HEK293 (cell line): ENCODE measurements around the gene MKI67.

Experiments
- CTCF ChIA-PET: fragments of 350-600 bp; formaldehyde crosslinking; extraction: SDS; loops from one replicate; lab custom pipeline; 2021; ENCODE audit warnings: antibody characterized with exemption; lab: Yijun Ruan, JAX
- POLR2A ChIA-PET: fragments of 300-600 bp; formaldehyde crosslinking; extraction: SDS; loops from one replicate; lab custom pipeline; 2020; ENCODE audit warnings: antibody characterized with exemption, inconsistent platforms; lab: Yijun Ruan, JAX
- H3K27ac ChIP-seq: fragments of 200-500 bp; sonication (Bioruptor generic); 2 replicates; pipeline ENCODE4 v1.5.1; 2014; ENCODE audit warnings: low read depth, low read length, control low read depth, inconsistent platforms; ENCODE audit errors: extremely low read depth
- H3K36me3 ChIP-seq, 2 experiments: fragments of 200-500 bp in 1 of 2; sonication (Bioruptor generic) in 1 of 2; 1 replicate in 1 of 2; 2 replicates in 1 of 2; pipeline ENCODE4 v1.5.1; 2014 to 2017; ENCODE audit warnings: inconsistent platforms in 2 of 2, low read length in 2 of 2; ENCODE audit not compliant: control insufficient read depth in 2 of 2, insufficient read depth in 1 of 2
- H3K4me1 ChIP-seq: fragments of 200-500 bp; sonication (Bioruptor generic); 2 replicates; pipeline ENCODE4 v1.5.1; 2014; ENCODE audit warnings: mild to moderate bottlenecking, low read length, inconsistent platforms; ENCODE audit not compliant: control insufficient read depth, insufficient read depth
- H3K4me3 ChIP-seq: 2 replicates; pipeline ENCODE4 v1.5.1; 2011; ENCODE audit warnings: low read depth, mild to moderate bottlenecking, control low read depth, low read length, moderate library complexity
- H3K9me3 ChIP-seq: fragments of 200-500 bp; sonication (Bioruptor generic); 2 replicates; pipeline ENCODE4 v1.5.1; 2014; ENCODE audit warnings: low read depth, low read length, inconsistent platforms; ENCODE audit not compliant: control insufficient read depth, insufficient read depth
- KLF8 ChIP-seq: fragments of 450-650 bp; formaldehyde crosslinking; IDR thresholded peaks from 2 replicates; pipeline ENCODE4 v1.5.1; 2016; ENCODE audit warnings: missing biosample characterization, missing genetic modification characterization
- OSR2 ChIP-seq: fragments of 450-650 bp; formaldehyde crosslinking; IDR thresholded peaks from 2 replicates; pipeline ENCODE4 v1.5.1; 2016; ENCODE audit warnings: missing biosample characterization, missing genetic modification characterization
- ZBTB17 ChIP-seq: fragments of 450-650 bp; formaldehyde crosslinking; IDR thresholded peaks from 2 replicates; pipeline ENCODE4 v1.5.1; 2016; ENCODE audit warnings: missing biosample characterization, missing genetic modification characterization
- ZBTB21 ChIP-seq: fragments of 450-650 bp; formaldehyde crosslinking; IDR thresholded peaks from 2 replicates; pipeline ENCODE4 v1.5.1; 2017; ENCODE audit warnings: missing biosample characterization, missing genetic modification characterization
- ZBTB48 ChIP-seq: fragments of 450-650 bp; formaldehyde crosslinking; IDR thresholded peaks from 2 replicates; pipeline ENCODE4 v1.5.1; 2016; ENCODE audit warnings: missing biosample characterization, missing genetic modification characterization
- ZBTB7A ChIP-seq: fragments of 450-650 bp; formaldehyde crosslinking; IDR thresholded peaks from 2 replicates; pipeline ENCODE4 v1.5.1; 2016; ENCODE audit warnings: low read depth, missing biosample characterization, missing genetic modification characterization
- ZNF2 ChIP-seq: fragments of 450-650 bp; formaldehyde crosslinking; IDR thresholded peaks from 2 replicates; pipeline ENCODE4 v1.5.1; 2016; ENCODE audit warnings: missing biosample characterization, missing genetic modification characterization
- ZNF223 ChIP-seq: fragments of 450-650 bp; formaldehyde crosslinking; IDR thresholded peaks from 2 replicates; pipeline ENCODE4 v1.5.1; 2016; ENCODE audit warnings: missing biosample characterization, missing genetic modification characterization
- ZNF24 ChIP-seq: fragments of 450-650 bp; formaldehyde crosslinking; IDR thresholded peaks from 2 replicates; pipeline ENCODE4 v1.5.1; 2016; ENCODE audit warnings: missing biosample characterization, missing genetic modification characterization
- ZNF335 ChIP-seq: fragments of 450-650 bp; formaldehyde crosslinking; conservative IDR thresholded peaks from 2 replicates; pipeline ENCODE4 v1.5.1; 2016; ENCODE audit warnings: missing biosample characterization, missing genetic modification characterization
- ZNF391 ChIP-seq: fragments of 450-650 bp; formaldehyde crosslinking; IDR thresholded peaks from 2 replicates; pipeline ENCODE4 v1.5.1; 2016; ENCODE audit warnings: low read depth, missing biosample characterization, missing genetic modification characterization, borderline replicate concordance
- ZNF544 ChIP-seq: fragments of 450-650 bp; formaldehyde crosslinking; IDR thresholded peaks from 2 replicates; pipeline ENCODE4 v1.5.0; 2017; ENCODE audit warnings: missing biosample characterization, missing genetic modification characterization
- ZNF555 ChIP-seq: fragments of 450-650 bp; formaldehyde crosslinking; conservative IDR thresholded peaks from 2 replicates; pipeline ENCODE4 v1.5.1; 2017; ENCODE audit warnings: missing biosample characterization, mild to moderate bottlenecking, missing genetic modification characterization, inconsistent platforms
- ZNF621 ChIP-seq: fragments of 450-650 bp; formaldehyde crosslinking; IDR thresholded peaks from 2 replicates; pipeline ENCODE4 v1.5.1; 2017; ENCODE audit warnings: missing biosample characterization, missing genetic modification characterization
- ZNF629 ChIP-seq: fragments of 450-650 bp; formaldehyde crosslinking; IDR thresholded peaks from 2 replicates; pipeline ENCODE4 v1.5.1; 2017; ENCODE audit warnings: missing biosample characterization, missing genetic modification characterization
- ZNF701 ChIP-seq: fragments of 450-650 bp; formaldehyde crosslinking; IDR thresholded peaks from 2 replicates; pipeline ENCODE4 v1.5.1; 2016; ENCODE audit warnings: missing biosample characterization, missing genetic modification characterization
- ZNF837 ChIP-seq: fragments of 450-650 bp; formaldehyde crosslinking; IDR thresholded peaks from 2 replicates; pipeline ENCODE4 v1.5.1; 2016; ENCODE audit warnings: missing biosample characterization, missing genetic modification characterization
- TF ChIP-seq, protein P1 (sequence below): fragments of 450-650 bp; formaldehyde crosslinking; IDR thresholded peaks from 2 replicates; pipeline ENCODE4 v1.5.1; 2016; ENCODE audit warnings: missing biosample characterization, missing genetic modification characterization, borderline replicate concordance
- TF ChIP-seq, protein P2 (sequence below): fragments of 450-650 bp; formaldehyde crosslinking; IDR thresholded peaks from 2 replicates; pipeline ENCODE4 v1.5.1; 2016; ENCODE audit warnings: missing biosample characterization, missing genetic modification characterization
- TF ChIP-seq, protein P3 (sequence below): fragments of 450-650 bp; formaldehyde crosslinking; IDR thresholded peaks from 2 replicates; pipeline ENCODE4 v1.5.1; 2016; ENCODE audit warnings: missing biosample characterization, missing genetic modification characterization
- TF ChIP-seq, protein P4 (sequence below): fragments of 450-650 bp; formaldehyde crosslinking; IDR thresholded peaks from 2 replicates; pipeline ENCODE4 v1.5.1; 2016; ENCODE audit warnings: missing biosample characterization, missing genetic modification characterization, low read depth

The MKI67 gene

DNA sequence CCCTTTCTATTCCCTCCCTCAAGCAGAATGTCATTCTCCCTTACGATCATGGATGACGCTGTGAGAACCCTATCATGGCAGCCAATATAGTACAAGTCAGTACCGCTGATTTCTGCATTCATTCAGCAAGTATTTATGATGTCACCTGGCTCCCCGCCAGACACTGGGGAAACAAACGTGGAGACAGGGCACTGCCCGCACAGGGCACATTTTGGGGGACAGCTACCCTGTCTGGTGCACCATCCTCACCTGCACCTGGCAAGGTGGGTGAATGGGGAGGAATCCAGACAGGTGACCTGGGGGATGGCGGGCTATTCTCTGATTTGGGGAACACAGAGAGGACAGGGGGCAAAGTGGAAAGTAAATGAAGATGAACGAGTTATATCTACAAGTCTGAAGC lies 28.4 kb downstream of the MKI67 start:
- H3K27ac ChIP-seq = no peak overlapping the region
- TF ChIP-seq ZBTB48 (tag by site-specific recombination) (no peak), OSR2 (no peak), ZNF335 (no peak), ZNF24 (peak; percentile 38; the same call in 1 of the 2 replicates), ZNF2 (tag by site-specific recombination) (0 out of 2 replicates have a peak, but pooled peaks have one; percentile 46), ZNF701 (tag by site-specific recombination) (no peak), ZNF629 (peak; percentile 80), KLF8 (no peak), ZNF555 (tag by site-specific recombination) (no peak), ZBTB21 (0 out of 2 replicates have a peak, but pooled peaks have one; percentile 10), ZNF391 (tag by site-specific recombination) (peak; percentile 36; the same call in 1 of the 2 replicates), ZNF544 (tag by site-specific recombination) (no peak), ZNF223 (no peak), ZNF621 (tag by site-specific recombination) (no peak), ZBTB17 (tag by site-specific recombination) (peak; percentile 14; the same call in 1 of the 2 replicates), ZBTB7A (tag by site-specific recombination) (0 out of 2 replicates have a peak, but pooled peaks have one; percentile 22), ZNF837 (no peak)
- TF ChIP-seq, protein P1, sequence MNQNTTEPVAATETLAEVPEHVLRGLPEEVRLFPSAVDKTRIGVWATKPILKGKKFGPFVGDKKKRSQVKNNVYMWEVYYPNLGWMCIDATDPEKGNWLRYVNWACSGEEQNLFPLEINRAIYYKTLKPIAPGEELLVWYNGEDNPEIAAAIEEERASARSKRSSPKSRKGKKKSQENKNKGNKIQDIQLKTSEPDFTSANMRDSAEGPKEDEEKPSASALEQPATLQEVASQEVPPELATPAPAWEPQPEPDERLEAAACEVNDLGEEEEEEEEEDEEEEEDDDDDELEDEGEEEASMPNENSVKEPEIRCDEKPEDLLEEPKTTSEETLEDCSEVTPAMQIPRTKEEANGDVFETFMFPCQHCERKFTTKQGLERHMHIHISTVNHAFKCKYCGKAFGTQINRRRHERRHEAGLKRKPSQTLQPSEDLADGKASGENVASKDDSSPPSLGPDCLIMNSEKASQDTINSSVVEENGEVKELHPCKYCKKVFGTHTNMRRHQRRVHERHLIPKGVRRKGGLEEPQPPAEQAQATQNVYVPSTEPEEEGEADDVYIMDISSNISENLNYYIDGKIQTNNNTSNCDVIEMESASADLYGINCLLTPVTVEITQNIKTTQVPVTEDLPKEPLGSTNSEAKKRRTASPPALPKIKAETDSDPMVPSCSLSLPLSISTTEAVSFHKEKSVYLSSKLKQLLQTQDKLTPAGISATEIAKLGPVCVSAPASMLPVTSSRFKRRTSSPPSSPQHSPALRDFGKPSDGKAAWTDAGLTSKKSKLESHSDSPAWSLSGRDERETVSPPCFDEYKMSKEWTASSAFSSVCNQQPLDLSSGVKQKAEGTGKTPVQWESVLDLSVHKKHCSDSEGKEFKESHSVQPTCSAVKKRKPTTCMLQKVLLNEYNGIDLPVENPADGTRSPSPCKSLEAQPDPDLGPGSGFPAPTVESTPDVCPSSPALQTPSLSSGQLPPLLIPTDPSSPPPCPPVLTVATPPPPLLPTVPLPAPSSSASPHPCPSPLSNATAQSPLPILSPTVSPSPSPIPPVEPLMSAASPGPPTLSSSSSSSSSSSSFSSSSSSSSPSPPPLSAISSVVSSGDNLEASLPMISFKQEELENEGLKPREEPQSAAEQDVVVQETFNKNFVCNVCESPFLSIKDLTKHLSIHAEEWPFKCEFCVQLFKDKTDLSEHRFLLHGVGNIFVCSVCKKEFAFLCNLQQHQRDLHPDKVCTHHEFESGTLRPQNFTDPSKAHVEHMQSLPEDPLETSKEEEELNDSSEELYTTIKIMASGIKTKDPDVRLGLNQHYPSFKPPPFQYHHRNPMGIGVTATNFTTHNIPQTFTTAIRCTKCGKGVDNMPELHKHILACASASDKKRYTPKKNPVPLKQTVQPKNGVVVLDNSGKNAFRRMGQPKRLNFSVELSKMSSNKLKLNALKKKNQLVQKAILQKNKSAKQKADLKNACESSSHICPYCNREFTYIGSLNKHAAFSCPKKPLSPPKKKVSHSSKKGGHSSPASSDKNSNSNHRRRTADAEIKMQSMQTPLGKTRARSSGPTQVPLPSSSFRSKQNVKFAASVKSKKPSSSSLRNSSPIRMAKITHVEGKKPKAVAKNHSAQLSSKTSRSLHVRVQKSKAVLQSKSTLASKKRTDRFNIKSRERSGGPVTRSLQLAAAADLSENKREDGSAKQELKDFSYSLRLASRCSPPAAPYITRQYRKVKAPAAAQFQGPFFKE = no peak
- TF ChIP-seq, protein P2, sequence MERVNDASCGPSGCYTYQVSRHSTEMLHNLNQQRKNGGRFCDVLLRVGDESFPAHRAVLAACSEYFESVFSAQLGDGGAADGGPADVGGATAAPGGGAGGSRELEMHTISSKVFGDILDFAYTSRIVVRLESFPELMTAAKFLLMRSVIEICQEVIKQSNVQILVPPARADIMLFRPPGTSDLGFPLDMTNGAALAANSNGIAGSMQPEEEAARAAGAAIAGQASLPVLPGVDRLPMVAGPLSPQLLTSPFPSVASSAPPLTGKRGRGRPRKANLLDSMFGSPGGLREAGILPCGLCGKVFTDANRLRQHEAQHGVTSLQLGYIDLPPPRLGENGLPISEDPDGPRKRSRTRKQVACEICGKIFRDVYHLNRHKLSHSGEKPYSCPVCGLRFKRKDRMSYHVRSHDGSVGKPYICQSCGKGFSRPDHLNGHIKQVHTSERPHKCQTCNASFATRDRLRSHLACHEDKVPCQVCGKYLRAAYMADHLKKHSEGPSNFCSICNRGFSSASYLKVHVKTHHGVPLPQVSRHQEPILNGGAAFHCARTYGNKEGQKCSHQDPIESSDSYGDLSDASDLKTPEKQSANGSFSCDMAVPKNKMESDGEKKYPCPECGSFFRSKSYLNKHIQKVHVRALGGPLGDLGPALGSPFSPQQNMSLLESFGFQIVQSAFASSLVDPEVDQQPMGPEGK (tag by site-specific recombination) = peak; percentile 27; the same call in 1 of the 2 replicates
- TF ChIP-seq, protein P3, sequence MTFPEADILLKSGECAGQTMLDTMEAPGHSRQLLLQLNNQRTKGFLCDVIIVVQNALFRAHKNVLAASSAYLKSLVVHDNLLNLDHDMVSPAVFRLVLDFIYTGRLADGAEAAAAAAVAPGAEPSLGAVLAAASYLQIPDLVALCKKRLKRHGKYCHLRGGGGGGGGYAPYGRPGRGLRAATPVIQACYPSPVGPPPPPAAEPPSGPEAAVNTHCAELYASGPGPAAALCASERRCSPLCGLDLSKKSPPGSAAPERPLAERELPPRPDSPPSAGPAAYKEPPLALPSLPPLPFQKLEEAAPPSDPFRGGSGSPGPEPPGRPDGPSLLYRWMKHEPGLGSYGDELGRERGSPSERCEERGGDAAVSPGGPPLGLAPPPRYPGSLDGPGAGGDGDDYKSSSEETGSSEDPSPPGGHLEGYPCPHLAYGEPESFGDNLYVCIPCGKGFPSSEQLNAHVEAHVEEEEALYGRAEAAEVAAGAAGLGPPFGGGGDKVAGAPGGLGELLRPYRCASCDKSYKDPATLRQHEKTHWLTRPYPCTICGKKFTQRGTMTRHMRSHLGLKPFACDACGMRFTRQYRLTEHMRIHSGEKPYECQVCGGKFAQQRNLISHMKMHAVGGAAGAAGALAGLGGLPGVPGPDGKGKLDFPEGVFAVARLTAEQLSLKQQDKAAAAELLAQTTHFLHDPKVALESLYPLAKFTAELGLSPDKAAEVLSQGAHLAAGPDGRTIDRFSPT = peak; percentile 94
- TF ChIP-seq, protein P4, sequence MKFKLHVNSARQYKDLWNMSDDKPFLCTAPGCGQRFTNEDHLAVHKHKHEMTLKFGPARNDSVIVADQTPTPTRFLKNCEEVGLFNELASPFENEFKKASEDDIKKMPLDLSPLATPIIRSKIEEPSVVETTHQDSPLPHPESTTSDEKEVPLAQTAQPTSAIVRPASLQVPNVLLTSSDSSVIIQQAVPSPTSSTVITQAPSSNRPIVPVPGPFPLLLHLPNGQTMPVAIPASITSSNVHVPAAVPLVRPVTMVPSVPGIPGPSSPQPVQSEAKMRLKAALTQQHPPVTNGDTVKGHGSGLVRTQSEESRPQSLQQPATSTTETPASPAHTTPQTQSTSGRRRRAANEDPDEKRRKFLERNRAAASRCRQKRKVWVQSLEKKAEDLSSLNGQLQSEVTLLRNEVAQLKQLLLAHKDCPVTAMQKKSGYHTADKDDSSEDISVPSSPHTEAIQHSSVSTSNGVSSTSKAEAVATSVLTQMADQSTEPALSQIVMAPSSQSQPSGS = peak; percentile 52
- CTCF ChIA-PET = no interaction called here
- H3K9me3 ChIP-seq = no peaks in the 10 kb centered on the region
- H3K4me3 ChIP-seq = no peak overlapping the region
- peaks cover 39 to 67% of the 10 kb centered on the region in 2 experiments for H3K36me3 ChIP-seq
- no peaks in the 10 kb centered on the region for H3K4me1 ChIP-seq
- POLR2A ChIA-PET = no interaction called here
